ENCODE data around the gene ZNF768.

GRCh38 chr16:30534368-30535105 lies 8.2 kb upstream of the ZNF768 start, which contains the start of gene ZNF747:
- TF ChIP-seq CTCF (IDR thresholded peaks at IDR 0.05) (no peak), POLR2A (IDR thresholded peaks at IDR 0.05) (peak; percentile 32 to 78)

Measured in thyroid gland (tissue), 4 donors.